OCI-LY7 (cell line): Measurements from ENCODE around the gene FRAS1.

ENCODE experiments used
- CTCF ChIP-seq: fragments of 200-600 bp; sonication (generic); conservative IDR thresholded peaks from 2 replicates; pipeline ENCODE4 v1.5.1; 2014; ENCODE audit warnings: mild to moderate bottlenecking, antibody characterized with exemption, low read length, moderate library complexity, mixed read lengths
- EZH2phosphoT487 ChIP-seq: fragments of 200-600 bp; sonication (generic); IDR thresholded peaks from 2 replicates; pipeline ENCODE4 v1.6.1; 2018; ENCODE audit warnings: low read depth, borderline replicate concordance, mild to moderate bottlenecking, mixed run types, antibody characterized with exemption, low read length, moderate library complexity, mixed read lengths

- no peak for TF ChIP-seq CTCF
- no peak for TF ChIP-seq EZH2phosphoT487
These were observed 147.1 kb downstream of the FRAS1 start for GRCh38 chr4:78204176-78204575.
